Measurements from ENCODE around the gene NOA1. TPM values are rescaled to one million over a fixed set of nuclear protein-coding genes. Genes with fewer than 3 reads are reported as not detected.

The NOA1 gene
- total RNA-seq, 4 donors from 2014 or later, result 17.4 to 29.7 (median 23.3) TPM

DNA sequence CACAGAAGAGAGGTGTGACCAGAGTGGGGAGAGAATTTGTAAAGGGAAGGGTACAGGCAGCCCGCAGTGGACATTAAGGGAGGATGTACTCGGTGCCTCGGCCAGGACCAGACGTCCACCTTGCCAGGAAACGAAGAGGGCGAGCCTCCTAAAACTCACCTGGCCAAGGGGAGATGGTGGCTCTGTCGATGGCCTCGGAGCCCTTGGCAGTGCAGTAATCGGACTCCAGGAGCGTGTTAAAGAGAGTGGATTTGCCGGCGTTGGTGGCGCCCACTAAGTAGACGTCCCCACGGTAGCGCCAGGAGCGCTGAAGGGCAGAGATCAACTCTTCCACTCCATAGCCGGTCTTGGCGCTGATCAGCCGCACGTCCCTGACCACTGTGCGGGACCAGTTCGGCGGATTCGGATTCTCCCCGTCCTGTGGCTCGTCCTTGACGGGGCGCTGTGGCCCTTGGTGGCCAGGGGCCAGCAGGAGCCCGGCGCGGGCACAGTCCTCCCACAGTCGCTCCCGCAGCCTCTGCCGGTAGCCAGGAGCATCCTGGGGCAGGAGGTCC is 1.0 kb downstream of the NOA1 start:
- no peak for TF ChIP-seq EP300 (IDR thresholded peaks at IDR 0.05)
- TF ChIP-seq, protein P1, sequence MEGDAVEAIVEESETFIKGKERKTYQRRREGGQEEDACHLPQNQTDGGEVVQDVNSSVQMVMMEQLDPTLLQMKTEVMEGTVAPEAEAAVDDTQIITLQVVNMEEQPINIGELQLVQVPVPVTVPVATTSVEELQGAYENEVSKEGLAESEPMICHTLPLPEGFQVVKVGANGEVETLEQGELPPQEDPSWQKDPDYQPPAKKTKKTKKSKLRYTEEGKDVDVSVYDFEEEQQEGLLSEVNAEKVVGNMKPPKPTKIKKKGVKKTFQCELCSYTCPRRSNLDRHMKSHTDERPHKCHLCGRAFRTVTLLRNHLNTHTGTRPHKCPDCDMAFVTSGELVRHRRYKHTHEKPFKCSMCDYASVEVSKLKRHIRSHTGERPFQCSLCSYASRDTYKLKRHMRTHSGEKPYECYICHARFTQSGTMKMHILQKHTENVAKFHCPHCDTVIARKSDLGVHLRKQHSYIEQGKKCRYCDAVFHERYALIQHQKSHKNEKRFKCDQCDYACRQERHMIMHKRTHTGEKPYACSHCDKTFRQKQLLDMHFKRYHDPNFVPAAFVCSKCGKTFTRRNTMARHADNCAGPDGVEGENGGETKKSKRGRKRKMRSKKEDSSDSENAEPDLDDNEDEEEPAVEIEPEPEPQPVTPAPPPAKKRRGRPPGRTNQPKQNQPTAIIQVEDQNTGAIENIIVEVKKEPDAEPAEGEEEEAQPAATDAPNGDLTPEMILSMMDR (IDR thresholded peaks at IDR 0.05), result no peak
- TF ChIP-seq POLR2AphosphoS5 (IDR thresholded peaks at IDR 0.05), result no peak
- TF ChIP-seq POLR2A (IDR thresholded peaks at IDR 0.05; ENCODE audit: low read depth), result no peak
- Histone ChIP-seq H3K36me3 (peaks cover 20 to 44% (median 33%) of the 10 kb centered on the region in 4 donors), H3K9me3 (peaks cover 0 to 7% (median 0%) of the 10 kb centered on the region in 4 donors), H3K4me3 (peak overlapping the region; percentile 79 to 99 (median 92)), H3K27ac (replicated peaks in 1 of 4) (peak overlapping the region; percentile 90 to 94 (median 92)), H3K4me1 (peaks cover 35 to 56% (median 52%) of the 10 kb centered on the region in 4 donors), H3K27me3 (no peaks in the 10 kb centered on the region)
- WGBS, result 8% methylated on average over 11 of the region's 35 CpGs
- intact Hi-C loops (cut with DNase I), result loop anchor here (2.0 kb wide), 1 partner anchor 68 kb away; no protein-coding TSS in a partner anchor
- DNase-seq (ENCODE audit: extremely low spot score), result no peak

DNA sequence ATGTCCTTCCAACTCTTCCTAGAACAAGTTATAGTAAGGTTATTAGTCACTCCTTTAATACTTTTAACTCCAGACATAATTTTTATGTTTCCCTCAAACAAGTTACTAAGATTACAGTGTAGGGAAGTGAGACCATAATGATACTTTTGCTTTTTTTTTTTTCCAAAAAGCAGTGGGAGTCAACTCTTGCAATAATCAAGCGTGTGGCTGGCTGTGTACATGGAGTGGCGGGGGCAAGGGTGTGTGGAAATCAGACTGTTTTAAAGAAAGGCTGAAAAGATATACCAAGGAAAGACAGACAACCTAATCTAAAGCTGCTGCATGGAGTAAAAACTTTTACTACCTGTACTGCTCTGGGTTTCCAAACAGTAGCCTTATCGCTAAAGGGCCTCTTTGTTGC is 4.1 kb downstream of the NOA1 start:
- Histone ChIP-seq H3K27ac (replicated peaks in 1 of 4) (no peak overlapping the region), H3K4me1 (peaks cover 16 to 34% (median 31%) of the 10 kb centered on the region in 4 donors), H3K36me3 (peaks cover 20 to 68% (median 61%) of the 10 kb centered on the region in 4 donors), H3K27me3 (no peaks in the 10 kb centered on the region), H3K9me3 (peaks cover 0 to 7% (median 0%) of the 10 kb centered on the region in 4 donors), H3K4me3 (no peak overlapping the region)
- 97% methylated on average over 3 of the region's 3 CpGs for WGBS
- TF ChIP-seq POLR2AphosphoS5 (IDR thresholded peaks at IDR 0.05), result no peak
- TF ChIP-seq, protein P1 (IDR thresholded peaks at IDR 0.05), result no peak
- no peak for TF ChIP-seq EP300 (IDR thresholded peaks at IDR 0.05)
- TF ChIP-seq POLR2A (IDR thresholded peaks at IDR 0.05; ENCODE audit: low read depth), result no peak
- intact Hi-C loops (cut with DNase I), result no loop called here
- no peak for DNase-seq (ENCODE audit: extremely low spot score)

DNA sequence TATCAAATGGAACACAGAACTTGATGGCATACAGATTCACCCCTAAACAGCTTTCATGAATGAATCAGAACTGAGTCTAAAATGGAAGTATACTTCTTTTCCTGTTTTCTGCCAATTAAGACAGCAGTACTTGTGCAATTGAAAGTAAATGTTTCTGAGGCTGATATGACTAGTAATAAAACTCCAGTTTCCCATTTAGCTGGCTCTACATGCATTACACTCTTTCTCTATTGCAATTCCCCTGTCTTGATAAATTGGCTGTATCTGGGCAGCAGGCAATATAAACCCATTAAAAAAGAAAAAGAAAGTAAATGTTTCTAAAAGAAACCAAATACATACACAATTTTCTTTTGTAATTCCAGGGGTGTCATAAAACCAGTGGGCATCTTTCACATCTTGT is 4.6 kb downstream of the NOA1 start:
- Histone ChIP-seq H3K27ac (replicated peaks in 1 of 4) (no peak overlapping the region), H3K36me3 (peaks cover 20 to 73% (median 66%) of the 10 kb centered on the region in 4 donors), H3K27me3 (no peaks in the 10 kb centered on the region), H3K4me3 (no peak overlapping the region), H3K9me3 (peaks cover 0 to 7% (median 0%) of the 10 kb centered on the region in 4 donors), H3K4me1 (peaks cover 16 to 30% (median 27%) of the 10 kb centered on the region in 4 donors)
- intact Hi-C loops (cut with DNase I), result no loop called here
- DNase-seq (ENCODE audit: extremely low spot score), result no peak
- TF ChIP-seq EP300 (IDR thresholded peaks at IDR 0.05) (no peak), POLR2A (IDR thresholded peaks at IDR 0.05; ENCODE audit: low read depth) (no peak), POLR2AphosphoS5 (IDR thresholded peaks at IDR 0.05) (no peak)
- TF ChIP-seq, protein P1 (IDR thresholded peaks at IDR 0.05), result no peak

- H3K27ac ChIP-seq (replicated peaks in 1 of 4), result no peak overlapping the region
- no peaks in the 10 kb centered on the region for H3K27me3 ChIP-seq
- TF ChIP-seq, protein P1 (IDR thresholded peaks at IDR 0.05), result no peak
- no peak for TF ChIP-seq EP300 (IDR thresholded peaks at IDR 0.05)
- TF ChIP-seq POLR2AphosphoS5 (IDR thresholded peaks at IDR 0.05), result no peak
- no peak for TF ChIP-seq POLR2A (IDR thresholded peaks at IDR 0.05; ENCODE audit: low read depth)
- intact Hi-C loops (cut with DNase I), result no loop called here
- peaks cover 16 to 30% (median 26%) of the 10 kb centered on the region in 4 donors for H3K4me1 ChIP-seq
- H3K36me3 ChIP-seq, result peaks cover 20 to 77% (median 70%) of the 10 kb centered on the region in 4 donors
- peaks cover 0 to 7% (median 0%) of the 10 kb centered on the region in 4 donors for H3K9me3 ChIP-seq
- no peak overlapping the region for H3K4me3 ChIP-seq
- no peak for DNase-seq (ENCODE audit: extremely low spot score)
- WGBS, result 90% methylated on average over 2 of the region's 2 CpGs
These were observed 5.0 kb downstream of the NOA1 start for GRCh38 chr4:56972389-56972788.
